Limb (tissue), 2 donors: ENCODE data around the gene PTCD2.
"Not testable (repeated sequence)": the region's sequence is repeated elsewhere in the genome, so short reads cannot be mapped to it uniquely, and the experiment has no call there.

Experiments
- DNase-seq, 2 donors: peaks; one replicate each; pipeline ENCODE4 v3.0.0-alpha.2; 2016; ENCODE audit errors: extremely low spot score in 2 of 2

PTCD2 gene

GRCh38 chr5:72379936-72380335 lies 59.8 kb downstream of the PTCD2 start:
- DNase-seq = no peak

GRCh38 chr5:72380492-72381274 lies 60.5 kb downstream of the PTCD2 start:
- no peak for DNase-seq

GRCh38 chr5:72383280-72383679 lies 63.1 kb downstream of the PTCD2 start:
- DNase-seq = no peak

GRCh38 chr5:72383726-72384125 lies 63.6 kb downstream of the PTCD2 start:
- DNase-seq = peak in 1 of 2 donors; percentile 33

GRCh38 chr5:72386639-72387038 lies 66.5 kb downstream of the PTCD2 start:
- no peak for DNase-seq

GRCh38 chr5:72387985-72388384 lies 67.8 kb downstream of the PTCD2 start:
- peak in 1 of 2 donors; percentile 66 for DNase-seq

GRCh38 chr5:72388646-72389045 lies 68.5 kb downstream of the PTCD2 start:
- DNase-seq = no peak

GRCh38 chr5:72390836-72391235 lies 70.7 kb downstream of the PTCD2 start:
- no peak for DNase-seq

- peak in 1 of 2 donors; percentile 14 for DNase-seq
Measured at GRCh38 chr5:72392326-72392733, 72.2 kb downstream of the PTCD2 start.

- no peak for DNase-seq
Measured at GRCh38 chr5:72393052-72393451, 72.9 kb downstream of the PTCD2 start.

- DNase-seq = no peak
Measured at GRCh38 chr5:72394688-72395087, 74.5 kb downstream of the PTCD2 start.

- DNase-seq = no peak
Measured at GRCh38 chr5:72397836-72398235, 77.7 kb downstream of the PTCD2 start.

- DNase-seq = no peak
Measured at GRCh38 chr5:72400950-72401349, 80.8 kb downstream of the PTCD2 start.

GRCh38 chr5:72402381-72402890 lies 82.3 kb downstream of the PTCD2 start:
- no peak for DNase-seq

GRCh38 chr5:72402959-72403628 lies 82.9 kb downstream of the PTCD2 start:
- DNase-seq = peak in 1 of 2 donors; percentile 10

GRCh38 chr5:72404771-72405170 lies 84.6 kb downstream of the PTCD2 start:
- DNase-seq = not testable (repeated sequence)

GRCh38 chr5:72407078-72407477 lies 86.9 kb downstream of the PTCD2 start:
- no peak for DNase-seq

- no peak for DNase-seq
Measured at GRCh38 chr5:72407541-72407940, 87.4 kb downstream of the PTCD2 start.

GRCh38 chr5:72408127-72408526 lies 88.0 kb downstream of the PTCD2 start:
- no peak for DNase-seq

- DNase-seq = no peak
Measured at GRCh38 chr5:72408603-72409002, 88.4 kb downstream of the PTCD2 start.

GRCh38 chr5:72410688-72411295 lies 90.6 kb downstream of the PTCD2 start:
- no peak for DNase-seq
